NCI-H1105 (cell line): Measurements from ENCODE around the gene ADGRL1.

Source experiments
- DNase-seq: peaks from one replicate; lab custom pipeline; 2025; lab: John Stamatoyannopoulos, UW

Gene ADGRL1

DNA sequence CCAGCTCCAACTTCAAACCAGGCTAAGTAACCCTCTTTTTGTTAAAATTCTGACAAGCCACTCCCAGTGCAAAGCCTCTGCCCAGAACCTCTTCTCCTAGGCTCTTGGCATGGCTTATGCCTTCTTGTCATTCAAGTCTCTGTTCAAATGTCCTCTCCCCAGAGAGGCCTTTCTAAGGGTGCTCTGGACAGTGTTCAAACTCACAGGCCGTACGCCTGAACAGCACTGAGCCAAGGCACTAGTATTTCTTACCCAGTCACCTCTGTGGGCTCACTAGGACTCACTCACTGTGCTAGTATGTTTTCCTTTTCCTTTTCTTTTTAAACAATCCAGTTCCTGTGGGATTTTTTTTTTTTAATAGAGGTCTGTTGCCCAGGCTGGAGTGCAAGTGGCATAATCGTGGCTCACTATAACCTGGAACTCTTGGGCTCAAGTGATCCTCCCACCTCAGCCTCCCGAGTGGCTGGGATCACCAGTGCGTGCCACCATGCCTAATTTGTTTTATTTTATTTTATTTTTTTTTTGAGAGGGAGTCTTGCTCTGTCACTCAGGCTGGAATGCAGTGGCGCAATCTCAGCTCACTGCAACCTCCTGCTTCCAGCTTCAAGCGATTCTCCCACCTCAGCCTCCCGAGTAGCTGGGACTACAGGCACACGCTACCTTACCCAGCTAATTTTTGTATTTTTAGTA, 67.2 kb downstream of the ADGRL1 start:
- DNase-seq: no peak

DNA sequence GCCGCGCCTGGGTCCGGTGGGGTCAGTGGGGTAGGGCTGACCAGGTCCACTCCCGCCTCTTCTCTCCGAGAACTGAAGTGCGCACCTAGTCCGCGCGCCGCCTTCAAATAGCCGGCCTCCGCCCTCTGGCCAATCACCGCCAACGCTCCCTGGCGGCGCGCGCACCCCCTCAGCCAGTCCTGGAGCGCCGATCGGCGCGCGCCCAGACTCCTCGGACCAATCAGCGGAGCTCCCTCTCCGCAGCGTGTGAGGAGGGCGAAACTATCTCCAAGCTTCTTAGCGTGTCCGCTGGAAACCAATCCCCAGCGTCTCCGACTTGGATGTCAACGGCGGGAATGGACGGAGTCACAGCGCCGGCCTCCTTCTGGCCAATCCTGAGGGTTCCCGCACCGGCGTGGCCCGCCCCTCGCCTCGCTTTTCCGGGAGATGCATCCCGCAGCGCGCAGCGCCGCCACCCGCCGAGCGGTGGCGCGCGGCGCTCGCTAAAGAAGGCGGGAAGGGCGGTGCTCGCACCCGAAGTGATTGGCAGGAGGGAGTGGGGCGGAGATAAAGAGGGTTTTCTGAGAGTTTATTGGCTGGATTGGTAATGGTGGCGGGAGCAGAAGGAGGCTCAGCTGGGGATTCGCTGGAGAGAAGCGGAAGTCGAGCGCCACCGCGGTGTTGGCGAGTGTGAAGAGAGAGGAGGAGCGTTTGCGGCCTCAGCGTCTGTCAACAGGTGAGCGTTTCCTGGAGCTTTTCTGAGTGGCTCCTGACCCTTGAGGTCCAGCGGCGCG, 69.3 kb downstream of the ADGRL1 start, which contains the start of gene ASF1B:
ASF1B (minus strand) TSS at position 81 of the 773 bp plus-strand sequence. CDS start 133 bp downstream, outside the sequence.
- DNase-seq: peak; percentile 100

- no peak for DNase-seq
Measured at GRCh38 chr19:14135985-14136508, 69.9 kb downstream of the ADGRL1 start.

DNA sequence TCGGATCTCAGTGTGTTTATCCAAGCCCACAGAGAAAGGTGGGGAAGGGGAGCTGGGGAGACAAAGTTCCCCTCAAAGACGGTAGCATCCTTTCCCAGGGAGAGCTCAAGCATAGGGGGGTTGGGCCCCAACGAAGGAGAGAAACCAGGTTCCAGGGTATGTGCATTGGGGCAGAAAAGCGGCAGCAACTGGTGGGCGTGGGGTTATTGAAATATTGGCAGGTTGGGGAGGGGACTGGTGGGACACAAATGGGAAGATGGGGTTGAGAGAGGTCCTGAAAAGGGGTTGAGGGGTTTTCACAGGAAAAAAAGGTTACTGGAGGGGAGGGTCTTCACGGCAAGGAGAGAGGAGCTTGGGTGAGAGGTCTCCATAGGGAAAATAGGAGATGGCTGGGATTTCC, 70.6 kb downstream of the ADGRL1 start:
- DNase-seq: no peak

GRCh38 chr19:14127929-14128509, 78.0 kb downstream of the ADGRL1 start:
- DNase-seq: no peak

- DNase-seq: no peak
Measured at GRCh38 chr19:14127176-14127575, 78.8 kb downstream of the ADGRL1 start.

- DNase-seq: no peak
Measured at GRCh38 chr19:14122924-14123323, 83.0 kb downstream of the ADGRL1 start.

GRCh38 chr19:14120497-14120780, 85.5 kb downstream of the ADGRL1 start:
- DNase-seq: no peak

GRCh38 chr19:14119644-14120496, 86.1 kb downstream of the ADGRL1 start:
- DNase-seq: no peak

DNA sequence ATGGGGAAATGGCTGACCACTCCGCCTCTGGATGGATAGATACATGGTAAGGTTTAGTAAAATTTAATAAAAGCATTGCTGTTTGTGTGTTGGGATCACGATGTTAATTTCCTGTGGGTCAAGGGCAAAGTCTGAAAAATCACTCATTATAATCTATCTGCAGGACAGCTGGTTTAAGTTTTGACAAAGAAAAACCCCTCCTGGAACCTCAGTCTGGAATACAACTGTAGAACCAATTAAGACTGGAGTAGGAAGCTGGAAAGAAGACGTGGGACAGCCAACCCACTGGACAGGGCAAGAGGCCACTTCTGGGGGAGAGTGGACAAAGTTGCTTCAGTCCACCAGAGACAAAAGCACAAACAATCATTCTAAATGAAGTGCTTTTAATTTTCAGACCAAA, 86.8 kb downstream of the ADGRL1 start:
- no peak for DNase-seq

GRCh38 chr19:14118165-14119051, 87.6 kb downstream of the ADGRL1 start:
- DNase-seq: peak; percentile 47

GRCh38 chr19:14117668-14118164, 88.3 kb downstream of the ADGRL1 start, which contains the start of gene PRKACA:
Gene PRKACA, minus strand, starts transcription at chr19:14117762. Its CDS starts 215 bp downstream, at chr19:14117547.
- peak; percentile 99 for DNase-seq

DNA sequence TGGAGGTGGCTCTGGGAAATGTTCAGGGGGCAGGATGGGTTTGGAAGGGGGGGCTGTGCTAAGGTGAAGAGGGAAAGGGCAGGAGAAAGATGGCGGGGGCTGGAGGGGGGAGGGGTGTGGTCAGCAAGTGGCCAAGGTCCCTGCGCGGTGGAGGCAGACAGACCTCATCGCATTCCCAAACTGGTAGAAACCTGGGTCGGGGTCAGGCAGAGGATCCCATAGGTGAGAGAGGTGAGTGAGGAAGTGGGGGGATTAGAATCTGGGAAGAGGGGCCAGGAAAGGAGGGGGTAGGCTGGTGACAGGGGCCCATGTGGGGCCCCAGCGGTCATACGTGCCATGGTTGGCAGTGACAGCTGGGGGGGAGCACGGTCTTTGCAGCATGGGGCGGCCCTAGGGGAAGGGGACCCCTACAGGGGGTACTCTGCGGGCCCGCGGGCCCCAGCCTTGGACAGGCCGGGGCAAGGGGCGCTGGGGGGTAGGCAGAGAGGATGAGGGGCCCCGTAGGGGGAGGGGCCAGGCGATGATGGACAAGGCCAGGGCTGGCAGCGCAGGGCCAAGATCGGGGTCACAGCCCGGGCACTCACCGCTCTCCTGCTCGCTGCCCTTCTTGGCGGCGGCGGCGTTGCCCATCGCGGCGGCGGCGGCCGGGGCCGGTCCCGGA, 88.9 kb downstream of the ADGRL1 start:
- no peak for DNase-seq

- no peak for DNase-seq
Measured at GRCh38 chr19:14116525-14116917, 89.4 kb downstream of the ADGRL1 start.

DNA sequence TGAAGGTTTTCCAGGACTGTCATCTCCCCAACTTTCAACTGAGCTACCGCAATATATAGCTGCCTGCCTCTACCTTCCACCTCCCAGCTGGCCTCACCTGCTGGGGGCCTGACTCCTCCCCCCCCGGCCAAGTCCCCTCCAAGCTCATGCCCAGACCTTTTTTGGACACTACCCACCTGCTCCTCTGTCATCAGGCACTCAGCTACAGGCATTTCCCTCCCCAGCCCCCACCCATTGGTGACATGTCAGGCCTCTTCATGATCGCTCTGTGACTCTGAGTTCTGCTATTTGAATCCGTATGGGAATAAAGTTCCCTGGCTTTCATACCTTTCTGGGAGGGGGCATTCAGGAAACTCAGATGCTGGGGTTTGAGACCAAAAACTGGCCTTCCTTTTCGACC, 90.2 kb downstream of the ADGRL1 start:
- no peak for DNase-seq

DNA sequence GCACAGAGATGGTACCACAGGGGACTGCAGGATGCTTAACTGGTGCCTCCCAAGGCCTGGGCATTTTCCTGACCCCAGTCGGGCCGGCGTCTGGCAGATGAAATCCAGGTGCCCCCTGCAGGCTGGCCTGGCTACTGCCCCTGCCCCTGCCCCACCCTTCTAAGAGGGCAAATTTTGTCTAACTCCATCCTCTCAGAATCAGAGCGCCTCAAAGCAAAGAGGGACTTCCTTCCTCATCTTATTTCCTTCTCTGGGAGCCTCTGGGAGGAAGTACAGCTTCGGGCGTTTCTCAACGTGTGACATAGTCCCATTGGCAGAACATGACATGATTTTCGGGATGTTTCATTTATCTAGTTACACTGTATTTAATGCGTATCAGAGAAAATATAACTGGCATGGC, 91.1 kb downstream of the ADGRL1 start:
- no peak for DNase-seq

GRCh38 chr19:14114439-14114838, 91.5 kb downstream of the ADGRL1 start:
- no peak for DNase-seq

GRCh38 chr19:14113762-14114414, 92.1 kb downstream of the ADGRL1 start:
- no peak for DNase-seq

DNA sequence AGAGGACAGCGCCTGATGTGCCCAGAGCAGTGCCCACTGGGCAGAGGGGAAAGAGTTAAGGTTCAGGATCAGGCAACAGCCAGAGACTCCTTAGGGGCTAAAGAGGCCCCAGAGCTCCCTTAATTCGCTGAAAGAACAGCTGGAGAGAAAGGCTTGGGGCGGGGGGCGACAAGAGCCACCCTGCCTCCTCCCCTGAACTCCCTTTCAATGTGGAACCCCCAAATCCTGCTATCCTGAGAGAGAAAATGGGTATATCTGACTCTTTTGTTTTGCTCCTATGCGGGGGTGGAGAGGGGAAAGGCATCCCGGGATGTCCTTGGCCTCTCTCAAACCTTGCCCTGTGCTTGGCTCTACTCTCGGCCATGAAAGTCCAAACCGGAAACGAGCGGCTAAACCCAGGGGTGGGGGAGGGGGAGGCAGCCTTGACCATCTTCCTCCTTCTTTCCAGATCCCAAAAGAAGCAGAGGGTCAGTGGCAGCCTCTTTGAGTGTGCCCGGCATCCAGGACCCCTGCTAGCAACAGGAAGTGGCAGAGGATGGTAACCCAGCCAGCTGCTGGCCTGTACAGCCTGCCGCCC, 93.1 kb downstream of the ADGRL1 start:
- no peak for DNase-seq
